ENCODE data around the gene CYP4X1. TPM values are rescaled to one million over a fixed set of nuclear protein-coding genes. Genes with fewer than 3 reads are reported as not detected.

Gene CYP4X1
- total RNA-seq, 1 experiment from 2014 or later, result 0.44 TPM

- Histone ChIP-seq H3K79me1 (ENCODE audit: insufficient read depth, low read depth, low read length, poor library complexity, severe bottlenecking) (no peaks in the 10 kb centered on the region), H3K27ac (ENCODE audit: insufficient read length, low read depth, low read length) (no peak overlapping the region), H2BK12ac (ENCODE audit: insufficient read length, low read depth, low read length) (no peak overlapping the region), H3K27me3 (ENCODE audit: insufficient read depth, low read length) (no peaks in the 10 kb centered on the region), H2AK5ac (ENCODE audit: insufficient read length, low read length) (no peak overlapping the region), H3K4ac (ENCODE audit: low read depth, low read length) (no peak overlapping the region), H3T11ph (ENCODE audit: low read length) (no peak overlapping the region), H4K20me1 (ENCODE audit: control insufficient read depth, insufficient read depth, insufficient read length) (no peaks in the 10 kb centered on the region), H2BK15ac (ENCODE audit: low read depth, low read length) (no peak overlapping the region), H4K5ac (ENCODE audit: insufficient read length, low read depth, low read length) (no peak overlapping the region), H3K4me1 (ENCODE audit: insufficient read depth, low read length) (no peaks in the 10 kb centered on the region), H3K18ac (ENCODE audit: insufficient read length, low read depth, low read length) (no peak overlapping the region), H2AFZ (ENCODE audit: low read length) (no peak overlapping the region), H3K79me2 (ENCODE audit: insufficient read depth, low read length) (no peaks in the 10 kb centered on the region), H4K91ac (ENCODE audit: insufficient read length, low read depth, low read length) (no peak overlapping the region), H3K14ac (ENCODE audit: insufficient read depth, low read length) (no peak overlapping the region), H4K8ac (replicated peaks; ENCODE audit: insufficient read length, low read depth, low read length) (no peak overlapping the region), H3K23me2 (ENCODE audit: insufficient read length, low read depth, low read length, poor library complexity, severe bottlenecking) (no peaks in the 10 kb centered on the region), H3K4me2 (ENCODE audit: insufficient read depth, insufficient read length, low read length) (no peak overlapping the region), H3K23ac (ENCODE audit: insufficient read length, low read depth, low read length) (no peak overlapping the region), H3K56ac (ENCODE audit: insufficient read length, low read depth, low read length) (no peak overlapping the region), H3K9ac (ENCODE audit: extremely low read depth, insufficient read length, low read length) (no peak overlapping the region), H3K9me3 (ENCODE audit: control insufficient read depth, low read depth, low read length) (no peaks in the 10 kb centered on the region), H2BK120ac (ENCODE audit: low read depth, low read length, poor library complexity, severe bottlenecking) (no peak overlapping the region), H2BK20ac (ENCODE audit: low read depth, low read length, poor library complexity, severe bottlenecking) (no peak overlapping the region), H2BK5ac (ENCODE audit: insufficient read length, low read length) (no peak overlapping the region)
- no peak for DNase-seq
- no peaks in the 10 kb centered on the region for H3K36me3 Mint-ChIP-seq (ENCODE audit: insufficient read depth in 1 of 3, low read depth in 3 of 3)
- H3K27ac Mint-ChIP-seq, result no peak overlapping the region; a peak in 1 of 7 replicates
- H3K9me3 Mint-ChIP-seq, result no peaks in the 10 kb centered on the region
- peaks cover 0 to 5% of the 10 kb centered on the region in 2 experiments; a peak in 3 of 4 replicates for H3K4me1 Mint-ChIP-seq
- no peak overlapping the region for H3K4me3 Mint-ChIP-seq
- no peak for TF ChIP-seq CTCF (conservative IDR thresholded peaks at IDR 0.05)
- WGBS (ENCODE audit: extremely low coverage, insufficient read length, low lambda C conversion rate), result no CpG with 5 or more reads among the region's 3 CpGs
- H3K27me3 Mint-ChIP-seq (ENCODE audit: low read depth), result peaks cover 18% of the 10 kb centered on the region
Observed at GRCh38 chr1:47030170-47030805, 6.8 kb downstream of the CYP4X1 start.
